IPS-15b (cell line): Measurements from ENCODE around the gene EPHA8.

Experiments used
- H3K27me3 ChIP-seq: one replicate; pipeline ENCODE4 v1.6.1; 2013; ENCODE audit warnings: low read length; ENCODE audit not compliant: control insufficient read depth, insufficient read depth
- H3K36me3 ChIP-seq: one replicate; pipeline ENCODE4 v1.6.1; 2013; ENCODE audit warnings: low read length; ENCODE audit not compliant: control insufficient read depth, insufficient read depth
- H3K4me1 ChIP-seq: one replicate; pipeline ENCODE4 v1.6.1; 2013; ENCODE audit warnings: mild to moderate bottlenecking, low read length; ENCODE audit not compliant: control insufficient read depth, insufficient read depth
- H3K4me3 ChIP-seq: one replicate; pipeline ENCODE4 v1.5.1; 2013; ENCODE audit warnings: low read depth, low read length
- H3K9ac ChIP-seq: one replicate; pipeline ENCODE4 v1.6.1; 2013; ENCODE audit warnings: low read depth, mild to moderate bottlenecking, low read length
- H3K9me3 ChIP-seq: one replicate; pipeline ENCODE4 v1.6.1; 2013; ENCODE audit warnings: mild to moderate bottlenecking, low read length; ENCODE audit not compliant: control insufficient read depth, insufficient read depth

The EPHA8 gene

GRCh38 chr1:22570140-22570909, 7.0 kb downstream of the EPHA8 start:
- Histone ChIP-seq H3K9ac (no peak overlapping the region), H3K4me1 (no peaks in the 10 kb centered on the region), H3K9me3 (no peaks in the 10 kb centered on the region), H3K4me3 (no peak overlapping the region), H3K36me3 (no peaks in the 10 kb centered on the region), H3K27me3 (no peaks in the 10 kb centered on the region)

GRCh38 chr1:22572818-22573217, 9.5 kb downstream of the EPHA8 start:
- H3K4me1 ChIP-seq = no peaks in the 10 kb centered on the region
- H3K4me3 ChIP-seq = no peak overlapping the region
- H3K9me3 ChIP-seq = no peaks in the 10 kb centered on the region
- no peak overlapping the region for H3K9ac ChIP-seq
- H3K36me3 ChIP-seq = no peaks in the 10 kb centered on the region
- H3K27me3 ChIP-seq = no peaks in the 10 kb centered on the region

DNA sequence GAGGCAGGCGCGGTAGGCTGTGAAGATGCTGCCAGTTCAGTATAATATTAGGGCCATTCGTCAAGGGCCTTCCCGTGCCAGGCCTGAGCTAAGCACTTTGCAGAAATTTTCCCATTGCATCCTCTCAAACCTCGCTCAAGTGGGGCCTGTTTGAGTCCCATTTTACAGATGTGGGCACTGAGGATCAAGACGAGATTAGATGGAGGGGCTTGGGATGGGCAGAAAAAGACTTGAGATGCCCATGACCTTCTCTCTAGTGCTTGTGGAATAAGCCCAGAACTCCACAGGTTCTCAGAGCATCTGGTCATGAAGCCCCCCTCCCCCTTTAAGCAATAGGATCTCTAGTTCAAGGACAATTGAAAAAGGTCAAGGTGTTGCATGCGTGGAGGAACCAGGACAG, 9.9 kb downstream of the EPHA8 start:
- Histone ChIP-seq H3K27me3 (no peaks in the 10 kb centered on the region), H3K4me1 (no peaks in the 10 kb centered on the region), H3K36me3 (no peaks in the 10 kb centered on the region), H3K9ac (no peak overlapping the region), H3K9me3 (no peaks in the 10 kb centered on the region), H3K4me3 (no peak overlapping the region)

GRCh38 chr1:22575532-22576149, 12.4 kb downstream of the EPHA8 start:
- Histone ChIP-seq H3K9me3 (no peaks in the 10 kb centered on the region), H3K4me3 (no peak overlapping the region), H3K9ac (no peak overlapping the region), H3K27me3 (no peaks in the 10 kb centered on the region), H3K36me3 (no peaks in the 10 kb centered on the region), H3K4me1 (no peaks in the 10 kb centered on the region)

DNA sequence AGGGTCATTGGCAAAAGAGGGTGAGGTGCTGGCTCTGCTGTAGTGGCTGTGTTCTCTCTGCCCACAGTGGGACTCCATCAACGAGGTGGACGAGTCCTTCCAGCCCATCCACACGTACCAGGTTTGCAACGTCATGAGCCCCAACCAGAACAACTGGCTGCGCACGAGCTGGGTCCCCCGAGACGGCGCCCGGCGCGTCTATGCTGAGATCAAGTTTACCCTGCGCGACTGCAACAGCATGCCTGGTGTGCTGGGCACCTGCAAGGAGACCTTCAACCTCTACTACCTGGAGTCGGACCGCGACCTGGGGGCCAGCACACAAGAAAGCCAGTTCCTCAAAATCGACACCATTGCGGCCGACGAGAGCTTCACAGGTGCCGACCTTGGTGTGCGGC, 12.9 kb downstream of the EPHA8 start:
- Histone ChIP-seq H3K4me1 (no peaks in the 10 kb centered on the region), H3K27me3 (no peaks in the 10 kb centered on the region), H3K9me3 (no peaks in the 10 kb centered on the region), H3K4me3 (no peak overlapping the region), H3K9ac (no peak overlapping the region), H3K36me3 (no peaks in the 10 kb centered on the region)

DNA sequence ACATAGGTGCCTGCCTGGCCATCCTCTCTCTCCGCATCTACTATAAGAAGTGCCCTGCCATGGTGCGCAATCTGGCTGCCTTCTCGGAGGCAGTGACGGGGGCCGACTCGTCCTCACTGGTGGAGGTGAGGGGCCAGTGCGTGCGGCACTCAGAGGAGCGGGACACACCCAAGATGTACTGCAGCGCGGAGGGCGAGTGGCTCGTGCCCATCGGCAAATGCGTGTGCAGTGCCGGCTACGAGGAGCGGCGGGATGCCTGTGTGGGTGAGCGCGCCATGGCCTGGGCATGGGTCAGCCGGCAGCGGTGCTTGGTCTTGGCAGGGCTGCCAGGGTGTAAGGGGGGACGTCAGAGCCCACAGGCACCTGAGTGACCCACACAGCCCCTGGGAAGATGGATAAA, 13.3 kb downstream of the EPHA8 start:
- Histone ChIP-seq H3K9ac (no peak overlapping the region), H3K36me3 (no peaks in the 10 kb centered on the region), H3K4me3 (no peak overlapping the region), H3K27me3 (no peaks in the 10 kb centered on the region), H3K9me3 (no peaks in the 10 kb centered on the region), H3K4me1 (no peaks in the 10 kb centered on the region)

- no peaks in the 10 kb centered on the region for H3K4me1 ChIP-seq
- no peaks in the 10 kb centered on the region for H3K9me3 ChIP-seq
- no peak overlapping the region for H3K9ac ChIP-seq
- no peak overlapping the region for H3K4me3 ChIP-seq
- no peaks in the 10 kb centered on the region for H3K27me3 ChIP-seq
- no peaks in the 10 kb centered on the region for H3K36me3 ChIP-seq
Measured at GRCh38 chr1:22578732-22579361, 15.6 kb downstream of the EPHA8 start.

DNA sequence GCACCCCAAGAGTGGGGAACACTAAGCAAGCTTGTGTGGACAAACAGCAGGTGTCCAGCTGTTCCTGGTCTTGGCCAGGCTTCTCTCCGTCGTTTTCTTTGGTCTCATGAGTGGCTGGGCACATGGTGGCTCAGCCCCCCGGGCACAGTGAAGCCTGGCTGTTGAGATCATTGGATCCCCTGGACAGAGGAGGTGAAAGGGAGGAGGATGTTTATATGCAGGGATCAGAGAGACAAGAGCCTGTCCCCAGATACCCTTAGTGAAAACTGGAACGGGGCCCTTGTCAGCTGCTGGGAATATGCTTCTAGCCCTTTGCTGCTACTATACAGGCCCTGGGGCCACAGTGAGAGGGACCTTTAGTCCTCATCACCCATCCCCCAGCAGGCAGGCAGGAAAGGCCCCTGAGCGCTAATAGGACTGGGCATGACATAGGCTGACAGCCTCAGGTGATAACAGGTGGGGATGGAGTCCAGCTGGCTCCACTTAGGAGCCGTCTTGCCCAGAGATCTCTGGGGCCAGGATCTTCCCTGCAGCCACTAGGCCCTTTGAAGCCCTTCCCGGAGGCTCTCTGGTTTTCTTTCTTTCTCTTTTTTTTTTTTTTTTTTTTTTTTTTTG, 16.4 kb downstream of the EPHA8 start:
- Histone ChIP-seq H3K27me3 (no peaks in the 10 kb centered on the region), H3K4me3 (no peak overlapping the region)

GRCh38 chr1:22582661-22583635, 19.7 kb downstream of the EPHA8 start:
- Histone ChIP-seq H3K9ac (peak overlapping the region; percentile 60), H3K4me3 (no peak overlapping the region), H3K9me3 (no peaks in the 10 kb centered on the region), H3K36me3 (no peaks in the 10 kb centered on the region), H3K4me1 (no peaks in the 10 kb centered on the region), H3K27me3 (no peaks in the 10 kb centered on the region)

More for the DNA sequence above, 16.4 kb downstream of the EPHA8 start:
- H3K36me3 ChIP-seq = no peaks in the 10 kb centered on the region
- H3K9ac ChIP-seq = no peak overlapping the region
- H3K9me3 ChIP-seq = no peaks in the 10 kb centered on the region
- no peaks in the 10 kb centered on the region for H3K4me1 ChIP-seq

DNA sequence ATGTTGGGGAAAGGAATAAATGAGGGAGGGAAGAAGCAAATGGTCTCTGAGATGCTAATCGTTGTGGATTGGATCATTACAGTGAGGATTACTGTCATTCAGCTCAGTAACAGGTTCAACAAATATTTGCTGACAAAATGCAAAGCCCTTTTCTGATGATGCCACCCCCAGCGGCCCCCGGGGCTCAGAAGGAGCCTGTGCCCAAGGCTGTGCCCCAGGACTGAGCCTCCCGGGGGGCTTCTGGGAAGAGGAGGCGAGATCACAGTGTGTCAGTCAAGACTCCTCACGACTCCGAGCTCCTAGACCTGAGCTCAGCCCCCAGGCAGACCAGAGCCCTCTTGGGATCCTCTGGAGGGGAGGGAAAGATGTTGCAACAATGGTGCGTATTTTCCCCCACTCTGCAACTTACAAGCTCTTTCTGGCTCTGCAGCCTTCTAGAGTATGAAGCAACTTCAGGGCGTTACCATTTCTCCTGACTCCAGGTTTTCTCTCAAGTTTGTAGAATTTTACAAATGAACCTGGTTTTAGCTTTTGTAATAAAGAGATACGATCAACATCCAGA, 20.8 kb downstream of the EPHA8 start:
- Histone ChIP-seq H3K27me3 (no peaks in the 10 kb centered on the region), H3K9me3 (no peaks in the 10 kb centered on the region), H3K4me1 (no peaks in the 10 kb centered on the region), H3K4me3 (no peak overlapping the region), H3K36me3 (no peaks in the 10 kb centered on the region), H3K9ac (no peak overlapping the region)

GRCh38 chr1:22584970-22585369, 21.7 kb downstream of the EPHA8 start:
- no peaks in the 10 kb centered on the region for H3K27me3 ChIP-seq

More at GRCh38 chr1:22584970-22585369, 21.7 kb downstream of the EPHA8 start:
- no peak overlapping the region for H3K4me3 ChIP-seq
- no peak overlapping the region for H3K9ac ChIP-seq
- H3K9me3 ChIP-seq = no peaks in the 10 kb centered on the region
- H3K4me1 ChIP-seq = no peaks in the 10 kb centered on the region
- H3K36me3 ChIP-seq = no peaks in the 10 kb centered on the region
